ENCODE data around the gene HTR3B.

HTR3B gene

GRCh38 chr11:113991170-113991569, 86.6 kb downstream of the HTR3B start:
- DNase-seq (ENCODE audit: low spot score) = peak; percentile 50

- no peak for DNase-seq (ENCODE audit: low spot score)
Measured at GRCh38 chr11:113991718-113992458, 87.3 kb downstream of the HTR3B start.

- no peak for DNase-seq (ENCODE audit: low spot score)
Measured at GRCh38 chr11:113992459-113993110, 88.0 kb downstream of the HTR3B start.

GRCh38 chr11:113994077-113994954, 89.7 kb downstream of the HTR3B start:
- DNase-seq (ENCODE audit: low spot score) = peak; percentile 70

Data from GM03348 (cell line).